ENCODE results near the gene OGN.
"Not testable (repeated sequence)": the region's sequence is repeated elsewhere in the genome, so short reads cannot be mapped to it uniquely, and the experiment has no call there.

The OGN gene

GRCh38 chr9:92426501-92427145, 22.2 kb upstream of the OGN start:
- no peak overlapping the region for H3K4me3 ChIP-seq (ENCODE audit: low read depth, low read length)
- no peaks in the 10 kb centered on the region for H3K4me1 ChIP-seq (ENCODE audit: control insufficient read depth, insufficient read depth, low read length)
- H3K9ac ChIP-seq (ENCODE audit: low read length), result no peak overlapping the region
- H3K9me3 ChIP-seq (ENCODE audit: control insufficient read depth, insufficient read depth, low read depth, low read length), result no peaks in the 10 kb centered on the region
- H3K36me3 ChIP-seq (ENCODE audit: control insufficient read depth, insufficient read depth, low read length), result no peaks in the 10 kb centered on the region
- H3K27ac ChIP-seq (ENCODE audit: low read depth, low read length), result no peak overlapping the region
- H3K27me3 ChIP-seq (ENCODE audit: control insufficient read depth, insufficient read depth, low read length), result no peaks in the 10 kb centered on the region

- no peaks in the 10 kb centered on the region for H3K4me1 ChIP-seq (ENCODE audit: control insufficient read depth, insufficient read depth, low read length)
- no peak overlapping the region for H3K4me3 ChIP-seq (ENCODE audit: low read depth, low read length)
- H3K36me3 ChIP-seq (ENCODE audit: control insufficient read depth, insufficient read depth, low read length), result no peaks in the 10 kb centered on the region
- H3K9me3 ChIP-seq (ENCODE audit: control insufficient read depth, insufficient read depth, low read depth, low read length), result no peaks in the 10 kb centered on the region
- no peak overlapping the region for H3K9ac ChIP-seq (ENCODE audit: low read length)
- H3K27ac ChIP-seq (ENCODE audit: low read depth, low read length), result no peak overlapping the region
- no peaks in the 10 kb centered on the region for H3K27me3 ChIP-seq (ENCODE audit: control insufficient read depth, insufficient read depth, low read length)
These were observed 21.1 kb upstream of the OGN start for GRCh38 chr9:92425474-92425873.

GRCh38 chr9:92424340-92424739, 20.0 kb upstream of the OGN start, which contains the start of gene OMD:
TSS of gene OMD (minus strand) at chr9:92424471. CDS start at chr9:92417558, 6,913 bp downstream.
- H3K27ac ChIP-seq (ENCODE audit: low read depth, low read length), result no peak within 1 kb of the TSS
- H3K4me1 ChIP-seq (ENCODE audit: control insufficient read depth, insufficient read depth, low read length), result no peaks in the 10 kb centered on the region
- H3K36me3 ChIP-seq (ENCODE audit: control insufficient read depth, insufficient read depth, low read length), result no peaks in the 10 kb centered on the region
- H3K9me3 ChIP-seq (ENCODE audit: control insufficient read depth, insufficient read depth, low read depth, low read length), result no peaks in the 10 kb centered on the region
- H3K9ac ChIP-seq (ENCODE audit: low read length), result no peak within 1 kb of the TSS
- no peak within 1 kb of the TSS for H3K4me3 ChIP-seq (ENCODE audit: low read depth, low read length)
- H3K27me3 ChIP-seq (ENCODE audit: control insufficient read depth, insufficient read depth, low read length), result no peaks in the 10 kb centered on the region

GRCh38 chr9:92423612-92424011, 19.2 kb upstream of the OGN start:
- H3K9ac ChIP-seq (ENCODE audit: low read length), result no peak overlapping the region
- no peaks in the 10 kb centered on the region for H3K36me3 ChIP-seq (ENCODE audit: control insufficient read depth, insufficient read depth, low read length)
- H3K4me1 ChIP-seq (ENCODE audit: control insufficient read depth, insufficient read depth, low read length), result no peaks in the 10 kb centered on the region
- H3K9me3 ChIP-seq (ENCODE audit: control insufficient read depth, insufficient read depth, low read depth, low read length), result no peaks in the 10 kb centered on the region
- H3K27ac ChIP-seq (ENCODE audit: low read depth, low read length), result no peak overlapping the region
- no peaks in the 10 kb centered on the region for H3K27me3 ChIP-seq (ENCODE audit: control insufficient read depth, insufficient read depth, low read length)
- H3K4me3 ChIP-seq (ENCODE audit: low read depth, low read length), result no peak overlapping the region

GRCh38 chr9:92422611-92423338, 18.4 kb upstream of the OGN start:
- no peak overlapping the region for H3K4me3 ChIP-seq (ENCODE audit: low read depth, low read length)
- no peak overlapping the region for H3K9ac ChIP-seq (ENCODE audit: low read length)
- no peaks in the 10 kb centered on the region for H3K9me3 ChIP-seq (ENCODE audit: control insufficient read depth, insufficient read depth, low read depth, low read length)
- H3K4me1 ChIP-seq (ENCODE audit: control insufficient read depth, insufficient read depth, low read length), result no peaks in the 10 kb centered on the region
- no peaks in the 10 kb centered on the region for H3K36me3 ChIP-seq (ENCODE audit: control insufficient read depth, insufficient read depth, low read length)
- H3K27ac ChIP-seq (ENCODE audit: low read depth, low read length), result no peak overlapping the region
- no peaks in the 10 kb centered on the region for H3K27me3 ChIP-seq (ENCODE audit: control insufficient read depth, insufficient read depth, low read length)

DNA sequence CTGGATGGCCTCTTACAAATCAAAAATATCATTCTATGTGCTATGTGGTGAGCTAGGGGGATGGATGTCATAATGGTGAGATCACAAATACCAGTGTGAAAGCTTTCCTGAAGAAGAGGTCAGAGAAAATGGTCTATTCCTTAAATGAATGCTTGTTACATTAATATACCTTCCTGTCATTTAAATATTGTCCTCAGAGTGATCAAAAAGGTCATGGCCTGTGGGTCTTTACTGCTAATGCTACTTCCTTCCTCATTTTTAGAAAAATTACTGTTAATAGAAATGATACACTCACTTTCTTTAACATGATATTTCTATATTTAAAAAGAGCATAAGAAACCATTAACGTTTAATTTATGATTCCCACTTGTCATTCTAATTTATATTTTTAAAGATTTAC, 10.2 kb upstream of the OGN start:
- Histone ChIP-seq H3K4me3 (ENCODE audit: low read depth, low read length) (no peak overlapping the region), H3K4me1 (ENCODE audit: control insufficient read depth, insufficient read depth, low read length) (peaks cover 3% of the 10 kb centered on the region; the same call in 1 of the 2 replicates), H3K9ac (ENCODE audit: low read length) (no peak overlapping the region), H3K36me3 (ENCODE audit: control insufficient read depth, insufficient read depth, low read length) (no peaks in the 10 kb centered on the region), H3K9me3 (ENCODE audit: control insufficient read depth, insufficient read depth, low read depth, low read length) (no peaks in the 10 kb centered on the region), H3K27me3 (ENCODE audit: control insufficient read depth, insufficient read depth, low read length) (no peaks in the 10 kb centered on the region), H3K27ac (ENCODE audit: low read depth, low read length) (no peak overlapping the region)

DNA sequence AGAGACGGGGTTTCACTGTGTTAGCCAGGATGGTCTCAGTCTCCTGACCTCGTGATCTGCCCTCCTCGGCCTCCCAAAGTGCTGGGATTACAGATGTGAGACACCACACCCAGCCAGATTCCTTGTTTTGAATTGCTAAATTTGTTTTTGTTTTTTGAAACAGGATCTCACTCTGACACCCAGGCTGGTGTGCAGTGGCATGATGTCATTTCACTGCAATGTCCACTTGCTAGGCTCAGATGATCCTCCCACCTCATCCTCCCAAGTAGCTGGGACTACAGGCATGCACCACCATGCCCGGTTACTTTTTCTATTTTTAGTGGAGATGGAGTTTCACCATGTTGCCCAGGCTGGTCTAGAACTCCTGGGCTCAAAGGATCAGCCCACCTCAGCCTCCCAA, 6.8 kb upstream of the OGN start:
- not testable (repeated sequence) for H3K9ac ChIP-seq (ENCODE audit: low read length); H3K9me3 ChIP-seq (ENCODE audit: control insufficient read depth, insufficient read depth, low read depth, low read length); H3K4me1 ChIP-seq (ENCODE audit: control insufficient read depth, insufficient read depth, low read length); H3K27ac ChIP-seq (ENCODE audit: low read depth, low read length); H3K27me3 ChIP-seq (ENCODE audit: control insufficient read depth, insufficient read depth, low read length); H3K36me3 ChIP-seq (ENCODE audit: control insufficient read depth, insufficient read depth, low read length); H3K4me3 ChIP-seq (ENCODE audit: low read depth, low read length)

GRCh38 chr9:92408747-92409478, 4.5 kb upstream of the OGN start:
- H3K9me3 ChIP-seq (ENCODE audit: control insufficient read depth, insufficient read depth, low read depth, low read length), result no peaks in the 10 kb centered on the region
- H3K27me3 ChIP-seq (ENCODE audit: control insufficient read depth, insufficient read depth, low read length), result no peaks in the 10 kb centered on the region
- peaks cover 7% of the 10 kb centered on the region; the same call in 1 of the 2 replicates for H3K4me1 ChIP-seq (ENCODE audit: control insufficient read depth, insufficient read depth, low read length)
- no peak overlapping the region for H3K27ac ChIP-seq (ENCODE audit: low read depth, low read length)
- H3K9ac ChIP-seq (ENCODE audit: low read length), result no peak overlapping the region
- no peak overlapping the region for H3K4me3 ChIP-seq (ENCODE audit: low read depth, low read length)
- H3K36me3 ChIP-seq (ENCODE audit: control insufficient read depth, insufficient read depth, low read length), result no peaks in the 10 kb centered on the region

DNA sequence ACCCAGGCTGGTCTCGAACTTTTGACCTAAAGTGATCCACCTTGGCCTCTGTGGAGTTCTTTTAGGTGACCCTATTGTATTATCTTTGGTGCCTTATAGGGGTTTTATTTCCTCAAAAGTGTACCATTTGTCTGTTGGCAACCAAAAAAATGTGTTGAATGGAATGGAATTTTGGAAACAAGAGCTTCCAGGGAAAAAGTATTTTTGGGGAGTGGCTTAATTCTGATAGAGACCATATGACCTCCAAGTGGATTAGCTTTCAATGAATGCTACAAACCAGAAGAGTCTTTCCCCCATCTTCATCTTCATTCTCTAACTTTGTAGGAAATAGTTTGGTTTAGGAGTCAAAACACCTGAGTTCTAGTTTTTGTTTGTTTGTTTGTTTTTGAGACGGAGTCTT, 3.4 kb upstream of the OGN start:
- Histone ChIP-seq H3K9ac (ENCODE audit: low read length) (no peak overlapping the region), H3K27ac (ENCODE audit: low read depth, low read length) (no peak overlapping the region), H3K27me3 (ENCODE audit: control insufficient read depth, insufficient read depth, low read length) (no peaks in the 10 kb centered on the region), H3K9me3 (ENCODE audit: control insufficient read depth, insufficient read depth, low read depth, low read length) (no peaks in the 10 kb centered on the region), H3K36me3 (ENCODE audit: control insufficient read depth, insufficient read depth, low read length) (no peaks in the 10 kb centered on the region), H3K4me1 (ENCODE audit: control insufficient read depth, insufficient read depth, low read length) (peaks cover 7% of the 10 kb centered on the region; the same call in 1 of the 2 replicates), H3K4me3 (ENCODE audit: low read depth, low read length) (no peak overlapping the region)

DNA sequence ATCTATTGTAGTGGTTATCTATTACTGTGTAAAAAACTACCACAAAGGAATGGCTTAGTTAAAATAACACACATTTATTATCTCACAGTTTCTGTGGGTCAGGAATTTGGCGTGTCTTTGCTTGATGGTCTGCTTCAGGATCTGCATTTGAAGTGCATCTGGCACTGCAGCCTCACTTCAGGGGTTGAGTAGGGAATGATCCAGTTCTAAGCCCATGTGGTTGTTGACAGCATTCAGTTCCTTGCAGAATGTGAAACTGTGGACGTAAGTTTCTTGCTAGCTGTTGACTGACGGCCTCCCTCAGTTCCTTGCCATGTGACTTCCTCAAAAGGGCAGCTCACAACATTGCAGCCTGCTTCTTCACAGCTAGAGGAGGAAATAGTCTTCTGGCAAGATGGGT, 2.1 kb upstream of the OGN start:
- Histone ChIP-seq H3K4me3 (ENCODE audit: low read depth, low read length) (no peak overlapping the region), H3K9me3 (ENCODE audit: control insufficient read depth, insufficient read depth, low read depth, low read length) (no peaks in the 10 kb centered on the region)

GRCh38 chr9:92405818-92406217, 1.4 kb upstream of the OGN start:
- Histone ChIP-seq H3K4me3 (ENCODE audit: low read depth, low read length) (no peak overlapping the region), H3K27ac (ENCODE audit: low read depth, low read length) (no peak overlapping the region)

More for the DNA sequence above, 2.1 kb upstream of the OGN start:
- Histone ChIP-seq H3K27ac (ENCODE audit: low read depth, low read length) (no peak overlapping the region), H3K27me3 (ENCODE audit: control insufficient read depth, insufficient read depth, low read length) (no peaks in the 10 kb centered on the region), H3K36me3 (ENCODE audit: control insufficient read depth, insufficient read depth, low read length) (no peaks in the 10 kb centered on the region), H3K4me1 (ENCODE audit: control insufficient read depth, insufficient read depth, low read length) (peaks cover 7% of the 10 kb centered on the region; the same call in 1 of the 2 replicates), H3K9ac (ENCODE audit: low read length) (no peak overlapping the region)

More at GRCh38 chr9:92405818-92406217, 1.4 kb upstream of the OGN start:
- H3K27me3 ChIP-seq (ENCODE audit: control insufficient read depth, insufficient read depth, low read length), result no peaks in the 10 kb centered on the region
- no peaks in the 10 kb centered on the region for H3K36me3 ChIP-seq (ENCODE audit: control insufficient read depth, insufficient read depth, low read length)
- no peaks in the 10 kb centered on the region for H3K9me3 ChIP-seq (ENCODE audit: control insufficient read depth, insufficient read depth, low read depth, low read length)
- no peak overlapping the region for H3K9ac ChIP-seq (ENCODE audit: low read length)
- H3K4me1 ChIP-seq (ENCODE audit: control insufficient read depth, insufficient read depth, low read length), result peaks cover 7% of the 10 kb centered on the region; the same call in 1 of the 2 replicates

Measured in HUES6 (cell line).